Stomach (tissue), 9 donors: ENCODE measurements around the gene IL4I1. TPM values are rescaled to one million over a fixed set of nuclear protein-coding genes. Genes with fewer than 3 reads are reported as not detected.

Experiments
- DNase-seq, 2 donors: peaks; one replicate each; pipeline versions ENCODE4 v3.0.0 to v3.0.0-alpha.2; 2013 to 2019
- H3K27ac ChIP-seq, 5 donors: fragments of 200-600 bp in 4 of 5; sonication (generic) in 4 of 5; one replicate each; pipeline ENCODE4 v1.5.1; 2013 to 2019; ENCODE audit warnings: mild to moderate bottlenecking in 1 of 5, moderate library complexity in 1 of 5
- H3K27me3 ChIP-seq, 3 donors: fragments of 200-600 bp; sonication (generic); one replicate each; pipeline ENCODE4 v1.5.1; 2017 to 2019; ENCODE audit warnings: mixed run types in 1 of 3
- H3K36me3 ChIP-seq, 4 donors: fragments of 200-600 bp; sonication (generic); 1 replicate in 3 of 4; 2 replicates in 1 of 4; pipeline ENCODE4 v1.5.1; 2016 to 2019
- H3K4me1 ChIP-seq, 4 donors: fragments of 200-600 bp; sonication (generic); one replicate each; pipeline ENCODE4 v1.5.1; 2016 to 2019
- H3K4me3 ChIP-seq, 4 donors: fragments of 200-600 bp; sonication (generic) in 3 of 4; one replicate each; pipeline ENCODE4 v1.5.1; 2016 to 2019; ENCODE audit warnings: mild to moderate bottlenecking in 1 of 4
- H3K9me3 ChIP-seq, 4 donors: fragments of 200-600 bp; sonication (generic); one replicate each; pipeline ENCODE4 v1.5.1; 2016 to 2019
- CTCF ChIP-seq, 7 experiments: fragments of 450-650 bp in 4 of 7; fragments of 200-600 bp in 3 of 7; sonication (generic) in 3 of 7; IDR thresholded peaks; one replicate each; pipeline ENCODE4 v1.5.1; 2016 to 2019; ENCODE audit warnings: antibody characterized with exemption in 7 of 7, control low read depth in 2 of 7, mild to moderate bottlenecking in 1 of 7
- EP300 ChIP-seq: sonication (generic); formaldehyde crosslinking; IDR thresholded peaks from one replicate; pipeline ENCODE4 v1.6.1; 2017; ENCODE audit warnings: antibody characterized with exemption
- POLR2A ChIP-seq, 4 donors: fragments of 450-650 bp; IDR thresholded peaks; one replicate each; pipeline ENCODE4 v1.6.1; 2016; ENCODE audit warnings: antibody characterized with exemption in 4 of 4, control low read depth in 2 of 4, mild to moderate bottlenecking in 1 of 4, moderate library complexity in 1 of 4
- POLR2AphosphoS5 ChIP-seq, 3 donors: sonication (generic); formaldehyde crosslinking; IDR thresholded peaks; one replicate each; pipeline ENCODE4 v1.6.1; 2016; ENCODE audit warnings: antibody characterized with exemption in 3 of 3
- WGBS, 5 donors: extraction: QIAGEN DNeasy Blood & Tissue Kit in 3 of 5; methylation state at CpG; one replicate each; pipeline versions ENCODE4 v1.1.5 to v1.1.7; 2013 to 2018; 5-methylcytosine and 5-hydroxymethylcytosine counted together
- intact Hi-C: fragments of 100-400 bp; cut with DNase I; formaldehyde crosslinking; loops from one replicate; pipeline ENCODE4 v1.15.1; 2023; ENCODE audit warnings: low total_unique reads
- polyA plus RNA-seq, 3 donors: library from polyadenylated mRNA; stranded (reverse); fragments of 200-250 nt; gene quantifications; one replicate each; pipeline ENCODE4 v1.2.3, GENCODE V29; 2013
- total RNA-seq, 5 donors: library from RNA; depleted of rRNA; stranded (reverse); fragments of >200 nt; gene quantifications; one replicate each; pipeline versions ENCODE4 v1.1.0 to v1.2.3, GENCODE V29; 2014 to 2016
- donor health status: healthy with polysubstance abuse.
- donor health status: Bipolar disorder and iron deficiency.
- donor health status: healthy.

Gene IL4I1
- total and polyA plus RNA-seq, 8 donors: 0.45 to 1.1 (median 0.66) TPM; not detected in 2

GRCh38 chr19:49908480-49909420 is 12.1 kb upstream of the IL4I1 start:
- Histone ChIP-seq H3K9me3 (no peaks in the 10 kb centered on the region), H3K36me3 (peaks cover 23 to 69% (median 62%) of the 10 kb centered on the region in 4 donors), H3K4me3 (no peak overlapping the region), H3K27ac (no peak overlapping the region), H3K27me3 (no peaks in the 10 kb centered on the region), H3K4me1 (peaks cover 0 to 14% (median 6%) of the 10 kb centered on the region in 4 donors)
- TF ChIP-seq EP300 (no peak), POLR2A (IDR thresholded peaks at IDR 0.05) (no peak), POLR2AphosphoS5 (IDR thresholded peaks at IDR 0.05) (no peak), CTCF (IDR thresholded peaks at IDR 0.05) (no peak)
- no peak for DNase-seq
- WGBS, 5 donors: 96 to 97% (median 97%) methylated on average over 36 to 37 of the region's 37 CpGs
- intact Hi-C loops: no loop called here

- no peak for DNase-seq
- peaks cover 23 to 61% (median 54%) of the 10 kb centered on the region in 4 donors for H3K36me3 ChIP-seq
- intact Hi-C loops: no loop called here
- H3K4me1 ChIP-seq: peaks cover 0 to 14% (median 6%) of the 10 kb centered on the region in 4 donors
- WGBS, 5 donors: 90 to 96% (median 94%) methylated on average over 23 of the region's 23 CpGs
- no peak overlapping the region for H3K4me3 ChIP-seq
- H3K9me3 ChIP-seq: no peaks in the 10 kb centered on the region
- TF ChIP-seq POLR2AphosphoS5 (IDR thresholded peaks at IDR 0.05) (no peak), EP300 (no peak), POLR2A (IDR thresholded peaks at IDR 0.05) (no peak), CTCF (IDR thresholded peaks at IDR 0.05) (no peak)
- H3K27ac ChIP-seq: no peak overlapping the region
- H3K27me3 ChIP-seq: no peaks in the 10 kb centered on the region
Measured at GRCh38 chr19:49907745-49908446, 11.2 kb upstream of the IL4I1 start.

GRCh38 chr19:49906879-49907564 is 10.3 kb upstream of the IL4I1 start:
- Histone ChIP-seq H3K36me3 (peaks cover 23 to 53% (median 47%) of the 10 kb centered on the region in 4 donors), H3K27me3 (no peaks in the 10 kb centered on the region), H3K27ac (no peak overlapping the region), H3K9me3 (no peaks in the 10 kb centered on the region), H3K4me3 (no peak overlapping the region), H3K4me1 (peaks cover 0 to 14% (median 6%) of the 10 kb centered on the region in 4 donors)
- 91 to 95% (median 94%) methylated on average over 16 of the region's 16 CpGs for WGBS, 5 donors
- intact Hi-C loops: no loop called here
- no peak for DNase-seq
- TF ChIP-seq POLR2AphosphoS5 (IDR thresholded peaks at IDR 0.05) (no peak), CTCF (IDR thresholded peaks at IDR 0.05) (no peak), EP300 (no peak), POLR2A (IDR thresholded peaks at IDR 0.05) (no peak)

- intact Hi-C loops: no loop called here
- no peak overlapping the region for H3K4me3 ChIP-seq
- no peaks in the 10 kb centered on the region for H3K4me1 ChIP-seq
- no peak overlapping the region for H3K27ac ChIP-seq
- H3K9me3 ChIP-seq: no peaks in the 10 kb centered on the region
- no peak for DNase-seq
- peaks cover 20 to 36% (median 33%) of the 10 kb centered on the region in 4 donors for H3K36me3 ChIP-seq
- no peaks in the 10 kb centered on the region for H3K27me3 ChIP-seq
- TF ChIP-seq EP300 (no peak), POLR2A (IDR thresholded peaks at IDR 0.05) (no peak), CTCF (IDR thresholded peaks at IDR 0.05) (no peak)
- WGBS, 5 donors: 51 to 73% (median 63%) methylated on average over 6 of the region's 6 CpGs
Measured at GRCh38 chr19:49904136-49904535, 7.4 kb upstream of the IL4I1 start.
